GM18870 (cell line): ENCODE data around the gene GTPBP2.
"Not testable (repeated sequence)": the region's sequence is repeated elsewhere in the genome, so short reads cannot be mapped to it uniquely, and the experiment has no call there.

ENCODE experiments used
- ATAC-seq: cut with Tn5 transposase; IDR thresholded peaks from one replicate; pipeline ENCODE4 v1.9.1; 2021; ENCODE audit warnings: moderate library complexity; ENCODE audit not compliant: unreplicated experiment

Gene GTPBP2

GRCh38 chr6:43662948-43663347, 33.9 kb upstream of the GTPBP2 start:
- not testable (repeated sequence) for ATAC-seq

GRCh38 chr6:43658161-43658560, 29.1 kb upstream of the GTPBP2 start:
- ATAC-seq = no peak

GRCh38 chr6:43657221-43657802, 28.2 kb upstream of the GTPBP2 start:
- no peak for ATAC-seq

GRCh38 chr6:43652822-43653221, 23.8 kb upstream of the GTPBP2 start:
- ATAC-seq = not testable (repeated sequence)

GRCh38 chr6:43648248-43648647, 19.2 kb upstream of the GTPBP2 start:
- ATAC-seq = no peak

- ATAC-seq = no peak
These were observed 18.5 kb upstream of the GTPBP2 start for GRCh38 chr6:43647613-43648012.

- ATAC-seq = no peak
These were observed 16.5 kb upstream of the GTPBP2 start for GRCh38 chr6:43645613-43645964.

- no peak for ATAC-seq
These were observed 16.0 kb upstream of the GTPBP2 start, which contains the start of gene RSPH9 for GRCh38 chr6:43644940-43645612. TSS of gene RSPH9 (plus strand) at chr6:43645036. CDS start at chr6:43645099, 63 bp downstream.

GRCh38 chr6:43639984-43640800, 11.1 kb upstream of the GTPBP2 start:
- no peak for ATAC-seq

GRCh38 chr6:43636308-43636659, 7.2 kb upstream of the GTPBP2 start:
- ATAC-seq = no peak

- ATAC-seq = no peak
These were observed 6.6 kb upstream of the GTPBP2 start, which contains the start of gene MAD2L1BP for GRCh38 chr6:43635387-43636307. TSS of gene MAD2L1BP (plus strand) at chr6:43635840. CDS start at chr6:43635876, 36 bp downstream.

GRCh38 chr6:43634702-43635303, 5.7 kb upstream of the GTPBP2 start:
- ATAC-seq = no peak

GRCh38 chr6:43633002-43633401, 3.9 kb upstream of the GTPBP2 start:
- not testable (repeated sequence) for ATAC-seq

- no peak for ATAC-seq
These were observed 2.0 kb upstream of the GTPBP2 start for GRCh38 chr6:43630980-43631619.

- ATAC-seq = peak; percentile 62
These were observed 639 bp upstream of the GTPBP2 start for GRCh38 chr6:43629505-43630300.

- ATAC-seq = no peak
These were observed 516 bp downstream of the GTPBP2 start for GRCh38 chr6:43628393-43629103.

GRCh38 chr6:43627008-43627825, 1.8 kb downstream of the GTPBP2 start:
- no peak for ATAC-seq
